Neural cell (in vitro differentiated cells): ENCODE measurements around the gene SPAAR. TPM values are rescaled to one million over a fixed set of nuclear protein-coding genes. Genes with fewer than 3 reads are reported as not detected.

Source experiments
- H2AFZ ChIP-seq: fragments of 200-600, 300-800 bp; sonication (generic), shearing (Covaris generic); 2 replicates; pipeline ENCODE4 v1.6.0; 2014; ENCODE audit warnings: low read depth, mild to moderate bottlenecking, antibody characterized with exemption, low read length, moderate library complexity
- H3F3A ChIP-seq: fragments of 200-600 bp; shearing (Covaris generic); 2 replicates; pipeline ENCODE4 v1.6.1; 2016; ENCODE audit warnings: mild to moderate bottlenecking, moderate library complexity, mixed read lengths, antibody characterized with exemption, low read length; ENCODE audit not compliant: insufficient read depth, poor library complexity, severe bottlenecking
- H3K27ac ChIP-seq: fragments of 200-600, 300-800 bp; sonication (generic), shearing (Covaris generic); 2 replicates; pipeline ENCODE4 v1.5.1; 2014; ENCODE audit warnings: mild to moderate bottlenecking, low read length, moderate library complexity
- H3K27me3 ChIP-seq: fragments of 300-800, 200-600 bp; sonication (generic), shearing (Covaris generic); 2 replicates; pipeline ENCODE4 v1.6.0; 2014; ENCODE audit warnings: mild to moderate bottlenecking, low read depth, low read length, moderate library complexity; ENCODE audit not compliant: insufficient read depth
- H3K36me3 ChIP-seq: fragments of 300-800, 200-600 bp; sonication (generic), shearing (Covaris generic); 2 replicates; pipeline ENCODE4 v1.5.1; 2014; ENCODE audit warnings: mild to moderate bottlenecking, antibody characterized with exemption, low read length, moderate library complexity; ENCODE audit not compliant: insufficient read depth
- H3K4me2 ChIP-seq: fragments of 300-800, 200-600 bp; sonication (generic), shearing (Covaris generic); 2 replicates; pipeline ENCODE4 v1.6.0; 2014; ENCODE audit warnings: mild to moderate bottlenecking, low read length
- H3K4me3 ChIP-seq: fragments of 300-800, 200-600 bp; sonication (generic), shearing (Covaris generic); 2 replicates; pipeline ENCODE4 v1.5.1; 2014; ENCODE audit warnings: mild to moderate bottlenecking, low read length, moderate library complexity
- H3K79me2 ChIP-seq: fragments of 200-600 bp; shearing (Covaris generic); replicated peaks from 2 replicates; pipeline ENCODE4 v1.6.0; 2014; ENCODE audit warnings: mild to moderate bottlenecking, low read length, moderate library complexity; ENCODE audit not compliant: insufficient read depth
- H3K9ac ChIP-seq: fragments of 300-800, 200-600 bp; sonication (generic), shearing (Covaris generic); 2 replicates; pipeline ENCODE4 v1.6.1; 2016; ENCODE audit warnings: mild to moderate bottlenecking, low read length, mixed read lengths
- H3K9me2 ChIP-seq: fragments of 200-600 bp; shearing (Covaris generic); 2 replicates; pipeline ENCODE4 v1.6.1; 2016; ENCODE audit warnings: mild to moderate bottlenecking, low read length, mixed read lengths; ENCODE audit not compliant: insufficient read depth
- H3K9me3 ChIP-seq: fragments of 200-600, 300-800 bp; sonication (generic), shearing (Covaris generic); 2 replicates; pipeline ENCODE4 v1.6.1; 2016; ENCODE audit warnings: mild to moderate bottlenecking, mixed run types, low read length, moderate library complexity, mixed read lengths
- H4K20me1 ChIP-seq: fragments of 200-600 bp; shearing (Covaris generic); 2 replicates; pipeline ENCODE4 v1.6.1; 2016; ENCODE audit warnings: mild to moderate bottlenecking, mixed run types; ENCODE audit not compliant: insufficient read depth
- EP300 ChIP-seq: fragments of 450-650 bp; conservative IDR thresholded peaks from 2 replicates; pipeline ENCODE4 v1.6.1; 2014; ENCODE audit warnings: antibody characterized with exemption, mild to moderate bottlenecking, moderate library complexity; ENCODE audit not compliant: poor library complexity, severe bottlenecking
- EZH2 ChIP-seq: fragments of 200-600, 300-800 bp; shearing (Covaris generic), sonication (generic); IDR thresholded peaks from 2 replicates; pipeline ENCODE4 v1.6.1; 2014; ENCODE audit warnings: antibody characterized with exemption, low read length, borderline replicate concordance, mild to moderate bottlenecking; ENCODE audit not compliant: insufficient read depth, poor library complexity, severe bottlenecking
- RAD21 ChIP-seq: fragments of 450-650 bp; conservative IDR thresholded peaks from 2 replicates; pipeline ENCODE4 v1.6.1; 2014; ENCODE audit warnings: antibody characterized with exemption, mild to moderate bottlenecking, moderate library complexity
- SMC3 ChIP-seq: fragments of 450-650 bp; conservative IDR thresholded peaks from 2 replicates; pipeline ENCODE4 v1.6.1; 2014; ENCODE audit warnings: antibody characterized with exemption, mild to moderate bottlenecking, moderate library complexity; ENCODE audit not compliant: poor library complexity
- TAF1 ChIP-seq: IDR thresholded peaks from 2 replicates; pipeline ENCODE4 v1.6.1; 2012; ENCODE audit warnings: low read depth
- polyA plus RNA-seq: library from polyadenylated mRNA; depleted of rRNA; stranded (reverse); fragments of >200 nt; gene quantifications from 2 replicates; pipeline ENCODE4 v1.2.3, GENCODE V29; 2014
- TF ChIP-seq, protein P1 (sequence below): IDR thresholded peaks from 2 replicates; pipeline ENCODE4 v1.6.1; 2012; ENCODE audit warnings: borderline replicate concordance
- TF ChIP-seq, protein P2 (sequence below): fragments of 450-650 bp; IDR thresholded peaks from 2 replicates; pipeline ENCODE4 v1.5.1; 2014; ENCODE audit warnings: antibody characterized with exemption, mild to moderate bottlenecking, moderate library complexity; ENCODE audit not compliant: poor library complexity, severe bottlenecking

The SPAAR gene
- polyA plus RNA-seq, 1 donor from 2014 or later: 0.35 TPM

GRCh38 chr9:35935755-35936509 is 26.6 kb downstream of the SPAAR start:
- Histone ChIP-seq H3K36me3 (no peaks in the 10 kb centered on the region), H3K4me2 (no peak overlapping the region), H2AFZ (no peak overlapping the region), H3F3A (no peaks in the 10 kb centered on the region), H3K4me3 (no peak overlapping the region), H3K9ac (no peak overlapping the region), H3K9me3 (no peaks in the 10 kb centered on the region), H3K27me3 (no peaks in the 10 kb centered on the region), H4K20me1 (no peaks in the 10 kb centered on the region), H3K79me2 (no peaks in the 10 kb centered on the region), H3K27ac (no peak overlapping the region), H3K9me2 (no peaks in the 10 kb centered on the region)
- TF ChIP-seq RAD21: no peak

DNA sequence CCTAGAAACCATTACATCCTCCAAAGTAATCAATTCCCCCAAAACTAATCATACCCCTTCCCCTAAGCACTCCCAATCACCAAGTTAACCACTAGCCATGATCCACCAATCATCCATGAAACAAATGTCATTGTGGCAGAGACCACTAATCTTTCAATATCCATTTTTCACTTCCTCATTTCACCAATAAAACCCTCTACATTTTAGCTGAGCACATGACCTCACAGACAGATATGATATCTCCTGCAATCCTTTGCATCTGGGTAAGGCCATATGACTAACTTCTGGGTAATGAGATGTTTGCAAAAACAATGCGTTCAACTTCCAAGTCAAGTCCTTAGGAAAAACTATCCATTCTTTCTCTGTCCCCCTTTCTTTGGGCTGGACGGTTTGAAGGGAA is 27.9 kb downstream of the SPAAR start:
- Histone ChIP-seq H2AFZ (no peak overlapping the region), H3K36me3 (no peaks in the 10 kb centered on the region), H3K9me2 (no peaks in the 10 kb centered on the region), H3K9ac (no peak overlapping the region), H3K79me2 (no peaks in the 10 kb centered on the region), H3F3A (no peaks in the 10 kb centered on the region), H3K4me2 (no peak overlapping the region), H3K9me3 (no peaks in the 10 kb centered on the region), H3K4me3 (no peak overlapping the region), H4K20me1 (no peaks in the 10 kb centered on the region), H3K27me3 (no peaks in the 10 kb centered on the region), H3K27ac (no peak overlapping the region)
- no peak for TF ChIP-seq TAF1
- TF ChIP-seq EP300: no peak
- TF ChIP-seq RAD21: no peak
- TF ChIP-seq, protein P1, sequence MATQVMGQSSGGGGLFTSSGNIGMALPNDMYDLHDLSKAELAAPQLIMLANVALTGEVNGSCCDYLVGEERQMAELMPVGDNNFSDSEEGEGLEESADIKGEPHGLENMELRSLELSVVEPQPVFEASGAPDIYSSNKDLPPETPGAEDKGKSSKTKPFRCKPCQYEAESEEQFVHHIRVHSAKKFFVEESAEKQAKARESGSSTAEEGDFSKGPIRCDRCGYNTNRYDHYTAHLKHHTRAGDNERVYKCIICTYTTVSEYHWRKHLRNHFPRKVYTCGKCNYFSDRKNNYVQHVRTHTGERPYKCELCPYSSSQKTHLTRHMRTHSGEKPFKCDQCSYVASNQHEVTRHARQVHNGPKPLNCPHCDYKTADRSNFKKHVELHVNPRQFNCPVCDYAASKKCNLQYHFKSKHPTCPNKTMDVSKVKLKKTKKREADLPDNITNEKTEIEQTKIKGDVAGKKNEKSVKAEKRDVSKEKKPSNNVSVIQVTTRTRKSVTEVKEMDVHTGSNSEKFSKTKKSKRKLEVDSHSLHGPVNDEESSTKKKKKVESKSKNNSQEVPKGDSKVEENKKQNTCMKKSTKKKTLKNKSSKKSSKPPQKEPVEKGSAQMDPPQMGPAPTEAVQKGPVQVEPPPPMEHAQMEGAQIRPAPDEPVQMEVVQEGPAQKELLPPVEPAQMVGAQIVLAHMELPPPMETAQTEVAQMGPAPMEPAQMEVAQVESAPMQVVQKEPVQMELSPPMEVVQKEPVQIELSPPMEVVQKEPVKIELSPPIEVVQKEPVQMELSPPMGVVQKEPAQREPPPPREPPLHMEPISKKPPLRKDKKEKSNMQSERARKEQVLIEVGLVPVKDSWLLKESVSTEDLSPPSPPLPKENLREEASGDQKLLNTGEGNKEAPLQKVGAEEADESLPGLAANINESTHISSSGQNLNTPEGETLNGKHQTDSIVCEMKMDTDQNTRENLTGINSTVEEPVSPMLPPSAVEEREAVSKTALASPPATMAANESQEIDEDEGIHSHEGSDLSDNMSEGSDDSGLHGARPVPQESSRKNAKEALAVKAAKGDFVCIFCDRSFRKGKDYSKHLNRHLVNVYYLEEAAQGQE: no peak
- TF ChIP-seq, protein P2, sequence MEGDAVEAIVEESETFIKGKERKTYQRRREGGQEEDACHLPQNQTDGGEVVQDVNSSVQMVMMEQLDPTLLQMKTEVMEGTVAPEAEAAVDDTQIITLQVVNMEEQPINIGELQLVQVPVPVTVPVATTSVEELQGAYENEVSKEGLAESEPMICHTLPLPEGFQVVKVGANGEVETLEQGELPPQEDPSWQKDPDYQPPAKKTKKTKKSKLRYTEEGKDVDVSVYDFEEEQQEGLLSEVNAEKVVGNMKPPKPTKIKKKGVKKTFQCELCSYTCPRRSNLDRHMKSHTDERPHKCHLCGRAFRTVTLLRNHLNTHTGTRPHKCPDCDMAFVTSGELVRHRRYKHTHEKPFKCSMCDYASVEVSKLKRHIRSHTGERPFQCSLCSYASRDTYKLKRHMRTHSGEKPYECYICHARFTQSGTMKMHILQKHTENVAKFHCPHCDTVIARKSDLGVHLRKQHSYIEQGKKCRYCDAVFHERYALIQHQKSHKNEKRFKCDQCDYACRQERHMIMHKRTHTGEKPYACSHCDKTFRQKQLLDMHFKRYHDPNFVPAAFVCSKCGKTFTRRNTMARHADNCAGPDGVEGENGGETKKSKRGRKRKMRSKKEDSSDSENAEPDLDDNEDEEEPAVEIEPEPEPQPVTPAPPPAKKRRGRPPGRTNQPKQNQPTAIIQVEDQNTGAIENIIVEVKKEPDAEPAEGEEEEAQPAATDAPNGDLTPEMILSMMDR: no peak
- TF ChIP-seq SMC3: no peak
- no peak for TF ChIP-seq EZH2
